ENCODE results near the gene GFPT1.

The GFPT1 gene

GRCh38 chr2:69285379-69285894 lies 101.6 kb downstream of the GFPT1 start:
- no peak for DNase-seq

GRCh38 chr2:69280796-69281412 lies 106.1 kb downstream of the GFPT1 start:
- DNase-seq = no peak

GRCh38 chr2:69279931-69280681 lies 106.9 kb downstream of the GFPT1 start:
- DNase-seq = no peak

GRCh38 chr2:69279211-69279610 lies 107.8 kb downstream of the GFPT1 start:
- no peak for DNase-seq

- no peak for DNase-seq
Measured at GRCh38 chr2:69278366-69278765, 108.7 kb downstream of the GFPT1 start.

GRCh38 chr2:69275490-69275889 lies 111.5 kb downstream of the GFPT1 start:
- DNase-seq = no peak

- no peak for DNase-seq
Measured at GRCh38 chr2:69272803-69273471, 114.1 kb downstream of the GFPT1 start.

- DNase-seq = no peak
Measured at GRCh38 chr2:69271831-69272257, 115.2 kb downstream of the GFPT1 start.

Data from activated CD4-positive, alpha-beta T cell treated with anti-CD3 and anti-CD28 coated beads, Interleukin-2, amount 50 U/mL, for 16 hours (primary cell).